GM23338 (cell line): ENCODE results near the gene CD3D. TPM values are rescaled to one million over a fixed set of nuclear protein-coding genes. Genes with fewer than 3 reads are reported as not detected.

Experiments used
- ATAC-seq: fragments of 200-7000 bp; cut with Tn5 transposase; 3 replicates; pipeline ENCODE4 v1.9.1; 2020
- DNase-seq: peaks from one replicate; pipeline ENCODE4 v3.0.0-alpha.2; 2015; ENCODE audit warnings: low spot score
- H2AFZ ChIP-seq: fragments of 200-600 bp; sonication (generic); 2 replicates; pipeline ENCODE4 v1.8.0; 2016; ENCODE audit warnings: antibody characterized with exemption, mild to moderate bottlenecking, moderate library complexity
- H3F3A ChIP-seq: fragments of 200-600 bp; sonication (generic); replicated peaks from 2 replicates; pipeline ENCODE4 v1.8.0; 2017; ENCODE audit warnings: antibody characterized with exemption, mixed run types, low read depth
- H3K27ac ChIP-seq: fragments of 200-600 bp; sonication (generic); 2 replicates; pipeline ENCODE4 v1.6.1; 2016; ENCODE audit warnings: low read depth
- H3K27me3 ChIP-seq: fragments of 200-600 bp; sonication (generic); 2 replicates; pipeline ENCODE4 v1.8.0; 2016; ENCODE audit warnings: mild to moderate bottlenecking, mixed run types, moderate library complexity; ENCODE audit not compliant: insufficient read depth
- H3K36me3 ChIP-seq: fragments of 200-600 bp; sonication (generic); 2 replicates; pipeline ENCODE4 v1.8.0; 2016; ENCODE audit warnings: mild to moderate bottlenecking; ENCODE audit not compliant: insufficient read depth
- H3K4me1 ChIP-seq: fragments of 200-600 bp; sonication (generic); 2 replicates; pipeline ENCODE4 v1.8.0; 2016; ENCODE audit warnings: mild to moderate bottlenecking, moderate library complexity; ENCODE audit not compliant: insufficient read depth
- H3K4me2 ChIP-seq: fragments of 200-600 bp; sonication (generic); 2 replicates; pipeline ENCODE4 v1.7.1; 2017; ENCODE audit warnings: mixed run types
- H3K4me3 ChIP-seq: fragments of 200-600 bp; sonication (generic); 2 replicates; pipeline ENCODE4 v1.6.1; 2016; ENCODE audit warnings: mixed run types
- H3K79me2 ChIP-seq: fragments of 200-600 bp; sonication (generic); replicated peaks from 2 replicates; pipeline ENCODE4 v1.8.0; 2017; ENCODE audit warnings: mild to moderate bottlenecking; ENCODE audit not compliant: insufficient read depth
- H3K9me2 ChIP-seq: fragments of 200-600 bp; sonication (generic); 2 replicates; pipeline ENCODE4 v1.8.0; 2017; ENCODE audit not compliant: insufficient read depth
- H4K20me1 ChIP-seq: fragments of 200-600 bp; sonication (generic); replicated peaks from 2 replicates; pipeline ENCODE4 v1.8.0; 2017; ENCODE audit warnings: mild to moderate bottlenecking; ENCODE audit not compliant: insufficient read depth
- H3K27ac Mint-ChIP-seq: 2 replicates; pipeline ENCODE4 v1.8.0; 2020; ENCODE audit warnings: inconsistent platforms, mild to moderate bottlenecking, moderate library complexity, mixed read lengths
- H3K27me3 Mint-ChIP-seq: 3 replicates; pipeline ENCODE4 v1.8.0; 2022; ENCODE audit warnings: low read depth, mild to moderate bottlenecking, moderate library complexity, mixed read lengths, inconsistent platforms; ENCODE audit not compliant: insufficient read depth, poor library complexity
- H3K36me3 Mint-ChIP-seq: 3 replicates; pipeline ENCODE4 v1.8.0; 2021; ENCODE audit warnings: low read depth, mild to moderate bottlenecking, inconsistent platforms, moderate library complexity, mixed read lengths
- H3K4me1 Mint-ChIP-seq: 3 replicates; pipeline ENCODE4 v1.8.0; 2020; ENCODE audit warnings: mild to moderate bottlenecking, inconsistent platforms, mixed read lengths
- H3K4me3 Mint-ChIP-seq: 3 replicates; pipeline ENCODE4 v1.8.0; 2021; ENCODE audit warnings: moderate library complexity, mild to moderate bottlenecking, inconsistent platforms, mixed read lengths
- H3K9me3 Mint-ChIP-seq: 3 replicates; pipeline ENCODE4 v1.8.0; 2020; ENCODE audit warnings: moderate library complexity, mild to moderate bottlenecking, inconsistent platforms, mixed read lengths
- CREB1 ChIP-seq: fragments of 250-450 bp; sonication (Bioruptor Pico); IDR thresholded peaks from 2 replicates; pipeline ENCODE4 v1.5.0; 2020; ENCODE audit warnings: low read depth, mild to moderate bottlenecking, moderate library complexity
- CTCF ChIP-seq, 2 experiments: fragments of 200-600 bp in 1 of 2; sonication (generic) in 1 of 2; conservative IDR thresholded peaks; 2 replicates each; pipeline versions ENCODE4 v1.5.1 to v1.6.1; 2016 to 2017; ENCODE audit warnings: antibody characterized with exemption in 2 of 2, low read depth in 2 of 2, mild to moderate bottlenecking in 2 of 2, moderate library complexity in 1 of 2
- ETS1 ChIP-seq: IDR thresholded peaks from 2 replicates; pipeline ENCODE4 v1.6.1; 2016; ENCODE audit warnings: antibody characterized with exemption
- EZH2 ChIP-seq: fragments of 200-600 bp; sonication (generic); IDR thresholded peaks from one replicate; pipeline ENCODE4 v1.8.0; 2017; ENCODE audit warnings: antibody characterized with exemption, mild to moderate bottlenecking, low read depth; ENCODE audit not compliant: unreplicated experiment
- EZH2phosphoT487 ChIP-seq: fragments of 200-600 bp; sonication (generic); IDR thresholded peaks from one replicate; pipeline ENCODE4 v1.8.1; 2018; ENCODE audit warnings: antibody characterized with exemption; ENCODE audit not compliant: unreplicated experiment
- JUNB ChIP-seq: IDR thresholded peaks from one replicate; pipeline ENCODE4 v1.6.1; 2016; ENCODE audit warnings: antibody characterized with exemption; ENCODE audit not compliant: unreplicated experiment
- NANOG ChIP-seq: IDR thresholded peaks from 2 replicates; pipeline ENCODE4 v1.6.1; 2016; ENCODE audit warnings: antibody characterized with exemption, borderline replicate concordance
- POLR2AphosphoS5 ChIP-seq: IDR thresholded peaks from 2 replicates; pipeline ENCODE4 v1.6.1; 2016; ENCODE audit warnings: antibody characterized with exemption, low read depth
- REST ChIP-seq: IDR thresholded peaks from one replicate; pipeline ENCODE4 v1.6.1; 2018; ENCODE audit warnings: antibody characterized with exemption; ENCODE audit not compliant: unreplicated experiment
- STAT1 ChIP-seq: IDR thresholded peaks from one replicate; pipeline ENCODE4 v1.6.1; 2016; ENCODE audit warnings: antibody characterized with exemption; ENCODE audit not compliant: unreplicated experiment
- ZNF114 ChIP-seq: fragments of 250-450 bp; sonication (Bioruptor Pico); IDR thresholded peaks from 2 replicates; pipeline ENCODE4 v1.5.0; 2020; ENCODE audit warnings: mild to moderate bottlenecking, moderate library complexity
- ZNF331 ChIP-seq: fragments of 250-450 bp; sonication (Bioruptor Pico); IDR thresholded peaks from 2 replicates; pipeline ENCODE4 v1.5.0; 2020; ENCODE audit warnings: low read depth, mild to moderate bottlenecking, moderate library complexity
- ZNF462 ChIP-seq: fragments of 250-450 bp; sonication (Bioruptor Pico); IDR thresholded peaks from 2 replicates; pipeline ENCODE4 v1.5.0; 2020; ENCODE audit warnings: mild to moderate bottlenecking, moderate library complexity
- polyA plus RNA-seq: library from polyadenylated mRNA; unstranded; fragments of >200 nt; fragmentation: Nextera tagmentation; extraction: Ambion mirVana; gene quantifications from 2 replicates; pipeline ENCODE4 v1.2.1, GENCODE V29; 2016
- total RNA-seq: library from RNA; depleted of rRNA; stranded (reverse); fragments of >200 nt; shearing (Covaris generic); gene quantifications from 2 replicates; pipeline ENCODE4 v1.2.3, GENCODE V29; 2014

Gene CD3D
- total and polyA plus RNA-seq, 2 experiments from 2014 or later: not detected

GRCh38 chr11:118306556-118306955 is 35.9 kb downstream of the CD3D start:
- Histone ChIP-seq H3K4me2 (no peak overlapping the region), H3K4me3 (no peak overlapping the region), H3K4me1 (no peaks in the 10 kb centered on the region), H4K20me1 (no peaks in the 10 kb centered on the region), H3F3A (no peaks in the 10 kb centered on the region), H3K9me2 (no peaks in the 10 kb centered on the region), H3K79me2 (no peaks in the 10 kb centered on the region), H2AFZ (no peak overlapping the region), H3K36me3 (no peaks in the 10 kb centered on the region), H3K27me3 (no peaks in the 10 kb centered on the region), H3K27ac (no peak overlapping the region)
- ATAC-seq (no peak), DNase-seq (no peak)
- Mint-ChIP-seq H3K27me3 (no peaks in the 10 kb centered on the region), H3K4me3 (no peak overlapping the region), H3K36me3 (no peaks in the 10 kb centered on the region), H3K9me3 (no peaks in the 10 kb centered on the region), H3K27ac (no peak overlapping the region), H3K4me1 (peaks cover 9% of the 10 kb centered on the region; the same call in 2 of the 3 replicates)
- TF ChIP-seq ZNF462 (no peak), STAT1 (no peak), REST (no peak), JUNB (no peak), ETS1 (no peak), CREB1 (CRISPR knock-in tag) (no peak), POLR2AphosphoS5 (no peak), CTCF (conservative IDR thresholded peaks at IDR 0.05; ENCODE audit: low read depth in 2 of 2) (no peak), ZNF331 (CRISPR knock-in tag) (no peak), EZH2 (no peak), ZNF114 (CRISPR knock-in tag) (no peak), NANOG (no peak), EZH2phosphoT487 (no peak)
